Common myeloid progenitor, CD34-positive (primary cell): ENCODE results near the gene ZNF343.
A peak's percentile ranks its signal among the peaks of the same experiment; 100 is the strongest.

Experiments used
- CTCF ChIA-PET: fragments of 350-600 bp; sonication (Branson Sonifier 250); formaldehyde crosslinking; loops from one replicate; lab custom pipeline; 2021; ENCODE audit warnings: antibody characterized with exemption; lab: Charles Lee
- POLR2A ChIA-PET: fragments of 350-600 bp; sonication (Branson Sonifier 250); formaldehyde crosslinking; loops from one replicate; lab custom pipeline; 2021; ENCODE audit warnings: antibody characterized with exemption; lab: Charles Lee
- DNase-seq, 3 donors: peaks; one replicate each; pipeline versions ENCODE4 v3.0.0 to v3.0.0-alpha.2; 2013
- H3K27ac ChIP-seq, 2 experiments: 1 replicate in 1 of 2; 2 replicates in 1 of 2; pipeline ENCODE4 v1.7.0; 2013; ENCODE audit warnings: inconsistent platforms in 2 of 2, low read length in 2 of 2, mild to moderate bottlenecking in 2 of 2, low read depth in 1 of 2, moderate library complexity in 1 of 2; ENCODE audit not compliant: severe bottlenecking in 2 of 2, insufficient read depth in 1 of 2, poor library complexity in 1 of 2
- H3K27me3 ChIP-seq, 5 experiments: replicated peaks in 2 of 5; 1 replicate in 3 of 5; 2 replicates in 2 of 5; pipeline versions ENCODE4 v1.6.1 to v1.7.0; 2013; ENCODE audit warnings: low read length in 4 of 5, mild to moderate bottlenecking in 2 of 5, moderate library complexity in 2 of 5, inconsistent platforms in 1 of 5; ENCODE audit not compliant: insufficient read depth in 5 of 5, control insufficient read depth in 4 of 5
- H3K36me3 ChIP-seq, 4 experiments: 1 replicate in 2 of 4; 2 replicates in 2 of 4; pipeline versions ENCODE4 v1.6.1 to v1.7.0; 2013; ENCODE audit warnings: low read length in 3 of 4, control low read depth in 1 of 4, mild to moderate bottlenecking in 1 of 4; ENCODE audit not compliant: control insufficient read depth in 4 of 4, insufficient read depth in 4 of 4
- H3K4me1 ChIP-seq, 4 experiments: 1 replicate in 3 of 4; 2 replicates in 1 of 4; pipeline versions ENCODE4 v1.6.1 to v1.7.1; 2013; ENCODE audit warnings: low read length in 3 of 4, mild to moderate bottlenecking in 3 of 4, control low read depth in 1 of 4, inconsistent platforms in 1 of 4, moderate library complexity in 1 of 4; ENCODE audit not compliant: control insufficient read depth in 4 of 4, insufficient read depth in 4 of 4; ENCODE audit errors: control extremely low read depth in 1 of 4
- H3K4me3 ChIP-seq, 7 experiments: 1 replicate in 4 of 7; 2 replicates in 3 of 7; pipeline versions ENCODE4 v1.5.1 to v1.7.0; 2013; ENCODE audit warnings: mild to moderate bottlenecking in 7 of 7, low read length in 6 of 7, moderate library complexity in 6 of 7, inconsistent platforms in 2 of 7, low read depth in 2 of 7, control low read depth in 1 of 7; ENCODE audit not compliant: insufficient read depth in 4 of 7, control insufficient read depth in 1 of 7; ENCODE audit errors: extremely low read depth in 1 of 7
- H3K9me3 ChIP-seq, 5 experiments: 1 replicate in 4 of 5; 2 replicates in 1 of 5; pipeline versions ENCODE4 v1.6.1 to v1.7.1; 2013; ENCODE audit warnings: low read length in 4 of 5, mild to moderate bottlenecking in 2 of 5, inconsistent platforms in 1 of 5, low read depth in 1 of 5, moderate library complexity in 1 of 5; ENCODE audit not compliant: control insufficient read depth in 4 of 5, insufficient read depth in 2 of 5; ENCODE audit errors: control extremely low read depth in 1 of 5
- WGBS: methylation state at CpG from one replicate; pipeline ENCODE4 v1.1.5; 2013; ENCODE audit not compliant: insufficient coverage; 5-methylcytosine and 5-hydroxymethylcytosine counted together

The ZNF343 gene

DNA sequence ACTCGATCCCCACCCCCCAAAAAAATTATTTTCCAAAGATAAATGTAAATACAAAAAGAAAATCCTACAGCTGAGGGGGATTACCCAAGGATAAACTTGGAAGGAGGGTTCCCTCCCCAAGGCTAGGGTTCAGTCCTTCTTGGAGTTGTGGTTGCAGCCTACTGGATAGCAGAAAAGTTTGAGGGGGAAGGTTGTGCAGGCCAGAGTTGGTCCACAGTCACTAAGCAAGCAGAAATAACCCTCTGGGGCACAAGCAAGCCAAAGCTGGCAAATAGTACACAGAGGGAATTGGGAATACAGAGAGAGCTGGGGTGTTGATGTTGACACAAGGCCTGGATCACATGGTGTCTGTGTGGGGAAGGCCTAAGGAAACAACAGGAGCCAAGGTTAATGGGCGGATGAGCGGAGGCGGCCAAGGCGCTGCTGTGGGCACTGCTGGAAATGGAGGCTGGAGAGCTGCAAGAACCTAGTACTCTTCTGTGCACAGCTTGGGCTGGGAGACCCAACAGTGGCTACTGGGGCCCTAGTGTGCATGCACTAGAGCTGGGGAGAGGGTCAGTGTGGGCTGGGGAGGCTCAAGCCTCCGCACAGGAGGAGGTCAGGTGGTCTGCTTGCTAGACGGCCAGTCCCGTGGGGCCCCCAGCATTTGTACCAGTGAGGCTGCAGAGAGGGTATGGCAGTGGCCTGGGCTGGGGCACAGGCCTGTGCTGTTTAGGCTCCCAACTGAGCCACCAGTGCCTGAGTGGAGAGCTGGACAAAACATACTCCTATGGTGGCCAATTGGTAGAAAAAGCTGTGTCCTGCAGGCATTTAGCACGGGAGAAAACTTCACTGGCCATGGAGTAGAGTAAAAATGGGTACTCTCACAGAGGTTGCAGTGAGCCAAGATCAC is 32.6 kb downstream of the ZNF343 start:
- H3K4me3 ChIP-seq = no peak overlapping the region
- 100% methylated on average over 8 of the region's 9 CpGs for WGBS
- H3K27me3 ChIP-seq = no peaks in the 10 kb centered on the region
- peaks cover 0 to 8% (median 5%) of the 10 kb centered on the region in 5 experiments for H3K9me3 ChIP-seq
- ChIA-PET CTCF (interaction anchor here (1.4 kb wide), 1 partner anchor 14 kb away, joined by 5 read pairs; no protein-coding TSS in a partner anchor), POLR2A (interaction anchor here (0.7 kb wide), 2 partner anchors 17 to 65 kb away, joined by 5 to 7 read pairs; no protein-coding TSS in a partner anchor)
- peaks cover 7 to 16% (median 10%) of the 10 kb centered on the region in 4 experiments for H3K36me3 ChIP-seq
- peaks cover 0 to 2% (median 2%) of the 10 kb centered on the region in 4 experiments for H3K4me1 ChIP-seq
- DNase-seq = no peak
- H3K27ac ChIP-seq = no peak overlapping the region

GRCh38 chr20:2473516-2473915 is 35.2 kb downstream of the ZNF343 start:
- POLR2A ChIA-PET = no interaction called here
- H3K36me3 ChIP-seq = peaks cover 0 to 10% (median 3%) of the 10 kb centered on the region in 4 experiments
- H3K27ac ChIP-seq = no peak overlapping the region
- H3K4me3 ChIP-seq = no peak overlapping the region
- no peak for DNase-seq
- no peaks in the 10 kb centered on the region for H3K27me3 ChIP-seq
- peaks cover 7 to 20% (median 18%) of the 10 kb centered on the region in 4 experiments for H3K4me1 ChIP-seq
- WGBS = 100% methylated on average over 3 of the region's 4 CpGs
- CTCF ChIA-PET = interaction anchor here (1.0 kb wide), 1 partner anchor 49 kb away, joined by 3 read pairs; no protein-coding TSS in a partner anchor
- no peaks in the 10 kb centered on the region for H3K9me3 ChIP-seq

GRCh38 chr20:2470423-2471193 is 38.1 kb downstream of the ZNF343 start, which contains the start of gene SNRPB:
Gene SNRPB, minus strand, starts transcription at chr20:2470789. Its CDS starts 99 bp downstream, at chr20:2470690.
- Histone ChIP-seq H3K9me3 (no peaks in the 10 kb centered on the region), H3K27ac (peak within 1 kb of the TSS; percentile 90 to 95), H3K36me3 (peaks cover 8 to 39% (median 23%) of the 10 kb centered on the region in 4 experiments), H3K27me3 (no peaks in the 10 kb centered on the region), H3K4me1 (peaks cover 8 to 26% (median 21%) of the 10 kb centered on the region in 4 experiments), H3K4me3 (peak within 1 kb of the TSS; percentile 70 to 97 (median 91))
- 0% methylated on average over 52 of the region's 53 CpGs for WGBS
- peak; percentile 99 for DNase-seq
- POLR2A ChIA-PET = interaction anchor here (0.6 to 0.7 kb wide), 3 partner anchors 9 to 38 kb away, joined by 3 to 6 read pairs (median 3); partner anchors contain the start of gene ZNF343
- CTCF ChIA-PET = interaction anchor here (0.7 to 2.8 kb wide), 4 partner anchors 14 to 54 kb away, joined by 3 to 10 read pairs (median 4); no protein-coding TSS in a partner anchor

- Histone ChIP-seq H3K36me3 (peaks cover 8 to 45% (median 28%) of the 10 kb centered on the region in 4 experiments), H3K27me3 (no peaks in the 10 kb centered on the region), H3K4me3 (peak overlapping the region; percentile 70 to 97 (median 91)), H3K27ac (peak overlapping the region; percentile 90 to 95), H3K4me1 (peaks cover 8 to 26% (median 21%) of the 10 kb centered on the region in 4 experiments), H3K9me3 (no peaks in the 10 kb centered on the region)
- POLR2A ChIA-PET = interaction anchor here (0.6 to 0.7 kb wide), 2 partner anchors 38 to 41 kb away, joined by 3 to 6 read pairs; partner anchors contain the start of gene ZNF343
- DNase-seq = peak; percentile 68 to 85 (median 75)
- CTCF ChIA-PET = interaction anchor here (1.2 to 2.8 kb wide), 3 partner anchors 14 to 54 kb away, joined by 4 to 10 read pairs (median 5); no protein-coding TSS in a partner anchor
- 0% methylated on average over 17 of the region's 19 CpGs for WGBS
Measured at GRCh38 chr20:2469991-2470422, 38.7 kb downstream of the ZNF343 start.

DNA sequence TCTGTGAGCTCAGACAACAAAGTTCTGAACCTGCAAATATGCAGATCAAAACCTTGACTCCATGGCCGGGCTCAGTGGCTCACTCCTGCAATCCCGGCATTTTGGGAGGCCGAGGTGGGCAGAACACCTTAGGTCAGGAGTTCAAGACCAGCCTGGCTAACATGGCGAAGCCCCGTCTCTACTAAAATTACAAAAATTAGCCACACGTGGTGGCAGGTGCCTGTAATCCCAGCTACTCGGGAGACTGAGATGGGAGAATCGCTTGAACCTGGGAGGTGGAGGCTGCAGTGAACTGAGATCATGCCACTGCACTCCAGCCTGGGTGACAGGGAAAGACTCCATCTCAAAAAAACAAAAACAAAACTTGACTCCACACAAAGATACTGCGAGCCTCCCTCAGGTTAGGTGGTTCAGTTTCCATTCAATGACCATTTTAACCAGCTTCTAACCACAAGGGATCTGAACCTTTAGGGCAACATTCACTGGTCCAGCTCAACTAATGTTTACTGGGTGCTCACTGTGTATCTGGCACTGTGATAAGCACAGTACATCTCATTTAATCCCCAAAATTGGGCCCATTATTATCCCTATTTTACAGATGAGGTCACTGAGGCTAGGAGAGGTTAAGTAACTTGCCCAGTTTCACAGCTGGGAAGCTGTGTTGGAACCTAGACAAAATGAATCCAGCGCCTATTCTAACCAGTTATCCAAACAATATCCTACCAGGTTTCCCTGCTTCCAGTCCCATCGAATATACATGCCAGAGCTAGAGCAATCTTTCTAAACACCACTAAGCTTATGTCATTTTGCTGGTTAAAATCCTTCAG is 39.9 kb downstream of the ZNF343 start:
- peaks cover 12 to 57% (median 39%) of the 10 kb centered on the region in 4 experiments for H3K36me3 ChIP-seq
- peak overlapping the region in 4 of 7 experiments; percentile 12 to 97 (median 83) for H3K4me3 ChIP-seq
- no peaks in the 10 kb centered on the region for H3K27me3 ChIP-seq
- WGBS = 96% methylated on average over 9 of the region's 11 CpGs
- DNase-seq = no peak
- H3K4me1 ChIP-seq = peaks cover 8 to 26% (median 21%) of the 10 kb centered on the region in 4 experiments
- H3K27ac ChIP-seq = peak overlapping the region in 1 of 2 experiments; percentile 95
- POLR2A ChIA-PET = no interaction called here
- no peaks in the 10 kb centered on the region for H3K9me3 ChIP-seq
- CTCF ChIA-PET = interaction anchor here (0.9 to 2.8 kb wide), 6 partner anchors 8 to 261 kb away, joined by 3 to 12 read pairs (median 6); no protein-coding TSS in a partner anchor

- peaks cover 8 to 26% (median 21%) of the 10 kb centered on the region in 4 experiments for H3K4me1 ChIP-seq
- POLR2A ChIA-PET = no interaction called here
- no peak for DNase-seq
- H3K36me3 ChIP-seq = peaks cover 19 to 70% (median 51%) of the 10 kb centered on the region in 4 experiments
- no peaks in the 10 kb centered on the region for H3K9me3 ChIP-seq
- CTCF ChIA-PET = interaction anchor here (0.8 to 2.0 kb wide), 3 partner anchors 11 to 260 kb away, joined by 3 to 12 read pairs (median 3); no protein-coding TSS in a partner anchor
- no peak overlapping the region for H3K4me3 ChIP-seq
- H3K27me3 ChIP-seq = no peaks in the 10 kb centered on the region
- 93% methylated on average over 5 of the region's 5 CpGs for WGBS
- no peak overlapping the region for H3K27ac ChIP-seq
Measured at GRCh38 chr20:2467412-2467811, 41.3 kb downstream of the ZNF343 start.
